NCI-H69 (cell line): ENCODE data around the gene CWC27.

ENCODE experiments used
- DNase-seq: peaks from one replicate; lab custom pipeline; 2025; lab: John Stamatoyannopoulos, UW

The CWC27 gene

DNA sequence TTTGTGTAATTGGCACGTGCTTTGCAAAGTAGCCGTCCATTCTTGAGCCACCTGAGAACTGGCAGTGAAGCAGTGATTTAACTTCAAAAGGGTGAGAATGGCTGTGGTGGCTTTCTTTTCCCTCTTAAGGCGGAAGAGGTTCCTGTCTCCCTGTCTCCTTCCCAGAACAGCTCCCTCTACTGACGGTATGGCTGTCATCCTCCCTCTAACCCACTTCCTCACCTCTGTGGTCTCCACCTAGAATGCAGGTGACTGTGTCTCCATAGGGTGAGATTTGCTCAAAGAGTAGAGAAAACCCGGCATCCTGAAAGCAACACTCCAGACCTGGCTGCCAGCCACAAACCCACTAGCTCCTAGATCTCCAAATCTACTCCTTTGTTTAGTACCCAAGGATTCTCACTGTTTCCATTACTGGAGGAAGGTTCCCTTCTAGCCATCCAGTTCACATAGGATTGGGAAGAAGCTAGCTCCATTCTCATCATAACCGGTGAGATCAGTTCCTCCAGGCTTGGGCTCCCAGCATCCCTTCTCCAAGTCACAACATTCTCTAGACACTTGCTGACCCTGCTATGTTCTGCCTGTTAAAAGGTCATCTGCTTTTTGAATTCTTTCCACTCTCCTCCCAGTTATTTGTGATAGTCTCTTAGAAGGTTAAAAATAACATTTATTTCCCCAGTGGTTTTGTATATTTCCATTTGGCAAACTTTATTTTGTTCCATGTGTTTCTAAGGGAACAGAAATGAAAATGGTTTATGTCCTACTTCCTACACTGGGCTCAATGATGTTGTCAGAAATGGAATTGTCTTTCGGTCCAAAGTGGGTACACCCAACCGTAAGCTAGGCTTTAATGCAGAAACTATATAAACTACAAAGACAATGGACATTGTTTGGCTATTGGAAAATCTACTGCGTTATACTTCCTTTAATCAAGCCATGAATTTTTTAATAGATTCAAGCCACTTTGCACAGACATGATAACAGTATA, 269.4 kb downstream of the CWC27 start:
- DNase-seq, result peak; percentile 83

GRCh38 chr5:65041296-65042158, 272.8 kb downstream of the CWC27 start:
- DNase-seq, result no peak

GRCh38 chr5:65043843-65044359, 275.2 kb downstream of the CWC27 start:
- DNase-seq, result no peak

DNA sequence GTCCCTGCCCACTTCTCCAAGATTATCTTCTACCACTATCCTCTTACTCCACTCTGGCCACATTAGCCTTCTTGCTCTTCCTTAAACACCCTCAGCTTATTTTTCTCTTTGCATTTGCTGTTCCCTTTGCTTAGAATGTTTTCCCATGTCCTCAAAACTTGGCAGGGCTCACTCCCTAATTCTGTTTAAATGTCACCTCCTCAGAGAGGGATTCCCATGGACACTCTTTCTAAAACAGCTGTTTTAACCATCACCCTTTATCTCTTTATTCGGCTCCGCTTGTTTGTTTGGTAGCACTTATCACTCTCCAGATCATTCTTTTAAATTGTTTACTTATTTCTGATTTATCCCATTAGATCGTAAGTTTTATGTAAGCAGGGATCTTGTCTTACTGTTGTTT, 278.5 kb downstream of the CWC27 start:
- no peak for DNase-seq

- DNase-seq, result peak; percentile 9
These were observed 279.4 kb downstream of the CWC27 start for GRCh38 chr5:65047948-65048690.

DNA sequence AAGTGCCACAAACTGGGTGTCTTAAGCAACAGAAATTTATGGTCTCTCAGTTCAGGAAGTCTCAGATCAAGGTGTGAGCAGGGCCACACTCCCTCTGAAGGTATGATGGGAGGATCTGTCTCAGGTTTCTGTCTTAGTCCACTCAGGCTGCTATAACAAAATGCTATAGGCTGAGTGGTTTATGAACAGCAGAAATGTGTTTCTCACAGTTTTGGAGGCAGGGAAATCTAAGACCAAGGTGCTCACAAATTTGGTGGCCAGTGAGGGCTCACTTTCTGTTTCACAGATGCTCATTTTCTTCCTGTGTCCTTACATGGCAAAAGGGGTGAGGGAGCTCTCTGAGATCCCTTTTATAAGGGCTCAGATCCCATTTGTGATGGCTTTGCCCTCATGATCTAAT, 281.4 kb downstream of the CWC27 start:
- no peak for DNase-seq

GRCh38 chr5:65050826-65051498, 282.2 kb downstream of the CWC27 start:
- no peak for DNase-seq

DNA sequence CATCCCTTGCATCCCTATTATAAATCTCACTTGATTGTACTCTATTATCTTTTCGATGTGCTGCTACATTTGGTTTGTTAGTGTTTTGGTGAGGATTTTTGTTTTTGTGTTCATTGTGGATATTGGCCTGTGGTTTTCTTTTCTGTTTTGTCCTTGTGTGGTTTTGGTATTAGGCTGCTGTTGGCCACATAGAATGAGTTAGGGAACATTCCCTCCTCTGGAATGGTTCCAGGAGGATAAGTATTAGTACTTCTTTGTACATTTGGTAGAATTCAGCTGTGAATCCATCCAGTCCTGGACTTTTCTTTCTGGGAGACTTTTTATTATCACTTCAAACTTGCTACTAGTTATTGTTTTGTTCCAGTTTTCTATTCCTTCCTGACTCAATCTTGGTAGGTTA, 287.2 kb downstream of the CWC27 start:
- DNase-seq, result no peak

DNA sequence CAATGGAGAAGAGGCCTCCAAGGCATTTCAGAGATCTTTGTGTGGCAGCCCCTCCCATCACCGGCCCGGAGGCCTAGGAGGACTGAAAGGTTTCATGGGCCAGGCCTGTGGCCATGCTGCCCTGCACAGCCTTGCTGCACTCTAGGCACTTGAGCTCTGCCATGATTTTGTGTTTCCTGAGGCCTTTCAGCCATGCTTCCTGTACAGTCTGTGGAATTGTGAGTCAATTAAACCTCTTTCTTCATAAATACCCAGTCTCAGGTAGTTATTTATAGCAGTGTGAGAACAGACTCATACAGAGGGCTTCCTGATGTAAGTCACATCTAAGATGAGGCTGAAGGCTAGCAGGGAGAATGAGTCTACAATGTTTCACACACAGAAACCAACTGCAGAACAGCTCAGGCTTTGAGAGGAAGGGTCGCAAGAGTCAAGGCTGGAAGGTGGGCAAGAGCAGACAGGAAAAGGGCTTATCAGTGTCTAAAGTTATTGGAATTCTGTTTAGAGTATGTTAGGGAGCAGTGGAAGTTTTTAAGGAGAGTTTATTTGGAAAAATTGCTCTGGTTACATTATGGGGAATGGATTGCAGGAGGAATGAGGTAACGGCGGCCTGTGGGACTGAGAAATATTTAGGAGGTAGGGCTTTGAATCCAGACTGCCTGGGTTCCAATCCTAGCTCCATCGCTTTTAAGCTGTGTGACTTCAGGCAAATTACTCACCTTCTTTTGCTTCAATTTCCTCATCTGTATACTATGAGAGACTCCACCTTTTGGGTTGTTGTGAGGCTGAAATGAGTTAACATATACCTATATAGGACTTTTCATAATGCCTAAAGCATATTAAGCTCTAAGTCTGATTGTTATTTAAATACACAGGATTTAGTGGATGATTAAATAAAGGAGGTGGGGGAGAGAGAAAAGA, 291.2 kb downstream of the CWC27 start:
- DNase-seq, result no peak

- peak; percentile 71 for DNase-seq
These were observed 292.7 kb downstream of the CWC27 start for GRCh38 chr5:65061250-65061973.

DNA sequence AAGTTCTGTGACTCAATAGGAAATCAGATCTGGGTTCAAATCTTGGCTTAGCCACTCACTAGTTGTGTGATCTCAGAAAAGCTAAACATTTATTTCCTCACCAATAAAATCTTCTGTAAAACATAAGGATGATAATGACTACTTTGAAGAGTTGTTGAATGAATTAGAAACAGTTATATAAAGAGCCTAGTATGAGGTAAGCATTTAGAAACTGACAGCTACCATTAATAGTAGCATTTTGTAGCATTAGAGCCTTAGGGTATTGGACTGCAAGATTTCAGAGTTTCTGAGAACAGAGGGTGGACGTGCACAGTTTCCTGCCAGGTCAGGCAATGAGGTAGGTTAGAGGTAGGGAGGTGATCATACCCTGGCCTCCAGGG, 293.2 kb downstream of the CWC27 start:
- no peak for DNase-seq

DNA sequence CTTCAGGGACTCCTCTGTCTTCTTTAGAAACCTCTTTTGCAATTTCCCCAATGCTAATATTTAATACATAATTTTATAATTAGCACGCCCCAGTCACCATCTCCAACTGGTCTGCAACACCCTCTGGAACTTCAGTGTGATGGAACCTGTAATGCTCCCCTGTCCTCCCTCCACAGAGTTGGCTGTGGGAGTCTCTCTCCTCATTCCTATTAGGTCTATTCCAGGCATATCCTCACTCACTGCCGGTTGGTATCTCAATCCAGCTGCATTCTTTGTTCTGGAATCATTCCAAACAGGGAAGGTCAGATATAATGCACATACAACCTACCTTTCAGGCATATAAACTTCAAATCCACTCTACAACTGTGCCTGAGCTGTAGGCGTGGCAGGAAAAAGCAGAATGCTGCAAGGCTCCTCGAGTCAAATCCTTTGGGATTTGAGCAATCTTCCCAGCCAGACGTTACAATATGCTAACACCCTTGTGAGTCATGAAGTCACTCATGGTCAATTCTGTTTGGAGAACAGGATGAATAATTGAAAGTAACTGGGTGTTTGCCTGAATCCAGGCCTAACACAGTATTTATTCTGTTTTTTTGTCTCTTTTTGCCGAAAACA, 293.8 kb downstream of the CWC27 start:
- peak; percentile 94 for DNase-seq

- no peak for DNase-seq
These were observed 296.3 kb downstream of the CWC27 start for GRCh38 chr5:65065001-65065511.

DNA sequence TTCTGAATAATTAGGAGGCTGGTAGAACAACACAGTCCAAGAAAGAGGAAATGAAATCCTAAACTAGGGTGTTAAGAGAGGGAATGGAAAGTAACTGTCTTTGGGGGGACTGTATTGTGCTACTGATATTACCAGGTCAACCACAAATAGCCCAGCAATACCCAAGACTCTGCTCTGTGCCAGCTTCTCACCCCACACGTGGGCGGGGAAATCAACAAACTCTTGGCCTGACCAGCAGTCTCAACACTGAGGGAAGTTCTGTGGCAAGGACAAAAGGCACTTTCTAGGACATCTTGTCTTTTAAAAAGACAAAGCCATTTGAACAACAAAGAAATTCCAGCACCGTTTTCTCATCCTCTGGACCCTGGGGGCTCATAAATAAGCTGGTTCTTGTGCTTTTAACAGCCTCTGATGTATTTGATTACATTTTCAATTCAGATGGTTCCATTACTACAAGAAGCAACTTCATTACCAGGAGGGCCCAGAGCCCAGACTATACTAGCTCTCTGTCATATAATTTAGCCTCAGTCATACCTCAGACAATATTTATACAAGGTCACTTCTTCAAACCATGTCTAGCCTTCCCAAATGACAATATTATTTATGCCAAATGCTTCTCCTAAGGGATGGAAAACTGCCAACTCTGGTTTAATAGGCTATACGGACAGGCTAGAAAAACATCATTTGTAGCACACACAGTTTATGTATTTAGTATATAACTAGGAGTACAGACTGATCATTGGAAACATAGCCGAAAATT, 297.8 kb downstream of the CWC27 start:
- peak; percentile 96 for DNase-seq

DNA sequence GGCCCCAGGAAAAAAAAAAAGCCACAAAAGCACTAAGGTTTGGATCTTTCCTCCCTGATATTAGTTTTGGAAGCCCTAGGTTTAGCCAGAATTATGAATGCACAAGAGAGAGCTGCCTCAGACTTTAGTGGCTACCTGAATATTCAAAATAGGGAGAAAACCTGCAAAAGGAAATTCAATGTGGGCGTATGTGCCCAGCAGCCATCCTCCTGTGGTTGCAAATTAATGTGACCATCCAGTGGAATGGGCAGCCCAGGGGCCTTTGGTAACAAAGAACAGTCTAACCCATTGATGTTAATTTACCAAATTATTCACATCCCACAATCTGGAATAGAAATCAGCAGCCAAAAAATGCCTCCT, 298.4 kb downstream of the CWC27 start:
- peak; percentile 65 for DNase-seq
